K562 (cell line): ENCODE results near the gene TP53BP1. TPM values are rescaled to one million over a fixed set of nuclear protein-coding genes. Genes with fewer than 3 reads are reported as not detected.

ENCODE experiments used
- ATF4 ChIP-seq: fragments of 450-650 bp; formaldehyde crosslinking; IDR thresholded peaks from 2 replicates; pipeline ENCODE4 v1.4.0; 2022; ENCODE audit warnings: mild to moderate bottlenecking, moderate library complexity
- ELF2 ChIP-seq: fragments of 250-450 bp; sonication (Bioruptor Pico); IDR thresholded peaks from 2 replicates; pipeline ENCODE4 v1.5.0; 2021; ENCODE audit warnings: mild to moderate bottlenecking
- HDAC2 ChIP-seq: fragments of 450-650 bp; IDR thresholded peaks from 2 replicates; pipeline ENCODE4 v1.6.1; 2016; ENCODE audit warnings: mild to moderate bottlenecking
- KDM2B ChIP-seq: fragments of 250-450 bp; sonication (Bioruptor Pico); IDR thresholded peaks from 2 replicates; pipeline ENCODE4 v1.8.0; 2021; ENCODE audit warnings: mild to moderate bottlenecking, moderate library complexity
- MCM7 ChIP-seq, 2 experiments: fragments of 450-650 bp; IDR thresholded peaks; 2 replicates each; pipeline ENCODE4 v1.6.1; 2016 to 2018
- NCOA4 ChIP-seq: fragments of 450-650 bp; IDR thresholded peaks from 2 replicates; pipeline ENCODE4 v1.6.1; 2018; ENCODE audit warnings: mild to moderate bottlenecking; ENCODE audit not compliant: partially characterized antibody
- SAFB2 ChIP-seq: fragments of 200-400 bp; formaldehyde crosslinking; IDR thresholded peaks from 2 replicates; pipeline ENCODE4 v1.6.1; 2018; ENCODE audit warnings: borderline replicate concordance, low read length, low read depth, moderate library complexity; ENCODE audit not compliant: severe bottlenecking
- SIN3A ChIP-seq, 2 experiments: fragments of 150-350 bp in 1 of 2; IDR thresholded peaks; 2 replicates each; pipeline ENCODE4 v1.6.1; 2011 to 2016; ENCODE audit warnings: borderline replicate concordance in 2 of 2, low read depth in 2 of 2, low read length in 2 of 2, mild to moderate bottlenecking in 2 of 2, moderate library complexity in 2 of 2; ENCODE audit not compliant: control insufficient read depth in 1 of 2
- SRSF1 ChIP-seq: fragments of 200-400 bp; formaldehyde crosslinking; IDR thresholded peaks from 2 replicates; pipeline ENCODE4 v1.6.1; 2017; ENCODE audit warnings: mild to moderate bottlenecking, low read depth, low read length, moderate library complexity
- STAT5B ChIP-seq: fragments of 250-450 bp; sonication (Bioruptor Pico); IDR thresholded peaks from 2 replicates; pipeline ENCODE4 v1.8.0; 2021; ENCODE audit warnings: mild to moderate bottlenecking, inconsistent platforms
- TAL1 ChIP-seq: fragments of 450-650 bp; IDR thresholded peaks from 2 replicates; pipeline ENCODE4 v1.6.1; 2016; ENCODE audit warnings: mild to moderate bottlenecking
- ZFP1 ChIP-seq: fragments of 450-650 bp; formaldehyde crosslinking; IDR thresholded peaks from 2 replicates; pipeline ENCODE4 v1.4.0; 2020; ENCODE audit warnings: mild to moderate bottlenecking, mixed read lengths
- ZFP36 ChIP-seq: fragments of 150-350 bp; IDR thresholded peaks from 2 replicates; pipeline ENCODE4 v1.6.1; 2018; ENCODE audit warnings: low read length, low read depth; ENCODE audit not compliant: partially characterized antibody
- ZNF212 ChIP-seq: fragments of 450-650 bp; formaldehyde crosslinking; IDR thresholded peaks from 2 replicates; pipeline ENCODE4 v1.4.0; 2020; ENCODE audit warnings: mild to moderate bottlenecking
- ZNF696 ChIP-seq: fragments of 250-450 bp; sonication (Bioruptor Pico); conservative IDR thresholded peaks from 2 replicates; pipeline ENCODE4 v1.4.0; 2020; ENCODE audit warnings: mild to moderate bottlenecking, moderate library complexity
- polyA plus RNA-seq, 8 experiments: library from polyadenylated mRNA; depleted of rRNA in 4 of 8; stranded (reverse) in 5 of 8; unstranded in 3 of 8; fragments of >200 nt; fragmentation: Nextera tagmentation in 2 of 8; fragmentation: Illumina TruSeq in 1 of 8; extraction: Ambion mirVana in 2 of 8; extraction: Trizol in 1 of 8; gene quantifications; 2 replicates each; pipeline versions ENCODE4 v1.2.1 to v1.2.3, GENCODE V29; 2011 to 2014; ENCODE audit warnings: inconsistent platforms in 1 of 8, missing spikeins in 1 of 8
- total RNA-seq, 7 experiments: library from RNA; depleted of rRNA in 6 of 7; stranded (reverse); fragments of >200 nt in 6 of 7; fragmentation: Illumina TruSeq in 2 of 7; extraction: Trizol in 2 of 7; gene quantifications; 2 replicates each; pipeline versions ENCODE4 v1.2.1 to v1.2.3, GENCODE V29; 2011 to 2021; ENCODE audit warnings: low replicate concordance in 1 of 7
- TF ChIP-seq, protein P1 (sequence below): IDR thresholded peaks from 2 replicates; pipeline ENCODE4 v1.6.1; 2016; ENCODE audit warnings: missing genetic modification characterization, missing compliant biosample characterization
- TF ChIP-seq, protein P2 (sequence below), 2 experiments: IDR thresholded peaks in 1 of 2; conservative IDR thresholded peaks in 1 of 2; 2 replicates each; pipeline ENCODE4 v1.6.1; 2016; ENCODE audit warnings: low read depth in 2 of 2, mild to moderate bottlenecking in 1 of 2, missing compliant biosample characterization in 1 of 2, missing genetic modification characterization in 1 of 2, moderate library complexity in 1 of 2
- TF ChIP-seq, protein P3 (sequence below): sonication (generic); formaldehyde crosslinking; IDR thresholded peaks from 2 replicates; pipeline ENCODE4 v1.8.1; 2022; ENCODE audit warnings: missing genetic modification reagents
- TF ChIP-seq, protein P4 (sequence below): fragments of 450-650 bp; IDR thresholded peaks from 2 replicates; pipeline ENCODE4 v1.6.1; 2018; ENCODE audit warnings: mild to moderate bottlenecking, low read depth; ENCODE audit not compliant: partially characterized antibody

The TP53BP1 gene
- total and polyA plus RNA-seq, 9 of the 15 experiments (the other 6 are each of a cell fraction or from before 2014, with no cell fraction given) = 5.7 to 63.3 (median 30.9) TPM

DNA sequence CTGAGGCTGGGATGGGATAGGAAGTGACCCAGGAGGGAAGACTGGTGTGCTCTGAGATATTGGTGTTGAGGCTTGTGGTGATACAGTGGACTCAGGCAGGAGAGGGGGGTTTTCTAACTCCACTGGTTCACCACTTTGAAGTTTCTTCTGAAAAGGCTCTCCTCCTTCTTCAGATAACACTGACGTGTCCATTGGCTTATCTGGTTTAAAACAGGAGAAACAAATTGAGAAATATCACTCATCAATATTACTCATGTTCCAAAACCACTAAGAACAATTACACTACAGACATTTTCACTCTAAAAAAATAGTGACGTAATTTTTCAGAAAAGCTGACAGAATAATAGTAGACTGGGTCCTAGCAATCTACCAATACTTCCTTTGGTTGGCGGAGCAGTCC is 23.1 kb downstream of the TP53BP1 start (continued):
- TF ChIP-seq, protein P1, sequence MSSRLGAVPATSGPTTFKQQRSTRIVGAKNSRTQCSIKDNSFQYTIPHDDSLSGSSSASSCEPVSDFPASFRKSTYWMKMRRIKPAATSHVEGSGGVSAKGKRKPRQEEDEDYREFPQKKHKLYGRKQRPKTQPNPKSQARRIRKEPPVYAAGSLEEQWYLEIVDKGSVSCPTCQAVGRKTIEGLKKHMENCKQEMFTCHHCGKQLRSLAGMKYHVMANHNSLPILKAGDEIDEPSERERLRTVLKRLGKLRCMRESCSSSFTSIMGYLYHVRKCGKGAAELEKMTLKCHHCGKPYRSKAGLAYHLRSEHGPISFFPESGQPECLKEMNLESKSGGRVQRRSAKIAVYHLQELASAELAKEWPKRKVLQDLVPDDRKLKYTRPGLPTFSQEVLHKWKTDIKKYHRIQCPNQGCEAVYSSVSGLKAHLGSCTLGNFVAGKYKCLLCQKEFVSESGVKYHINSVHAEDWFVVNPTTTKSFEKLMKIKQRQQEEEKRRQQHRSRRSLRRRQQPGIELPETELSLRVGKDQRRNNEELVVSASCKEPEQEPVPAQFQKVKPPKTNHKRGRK = no peak
- TF ChIP-seq ZFP1 (CRISPR knock-in tag) = no peak
- no peak for TF ChIP-seq KDM2B
- TF ChIP-seq, protein P2, sequence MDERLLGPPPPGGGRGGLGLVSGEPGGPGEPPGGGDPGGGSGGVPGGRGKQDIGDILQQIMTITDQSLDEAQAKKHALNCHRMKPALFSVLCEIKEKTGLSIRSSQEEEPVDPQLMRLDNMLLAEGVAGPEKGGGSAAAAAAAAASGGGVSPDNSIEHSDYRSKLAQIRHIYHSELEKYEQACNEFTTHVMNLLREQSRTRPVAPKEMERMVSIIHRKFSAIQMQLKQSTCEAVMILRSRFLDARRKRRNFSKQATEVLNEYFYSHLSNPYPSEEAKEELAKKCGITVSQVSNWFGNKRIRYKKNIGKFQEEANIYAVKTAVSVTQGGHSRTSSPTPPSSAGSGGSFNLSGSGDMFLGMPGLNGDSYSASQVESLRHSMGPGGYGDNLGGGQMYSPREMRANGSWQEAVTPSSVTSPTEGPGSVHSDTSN (CRISPR knock-in tag; IDR thresholded peaks at IDR 0.05; ENCODE audit: low read depth) = no peak
- TF ChIP-seq, protein P2 (tag; conservative IDR thresholded peaks at IDR 0.05; ENCODE audit: low read depth) = no peak
- no peak for TF ChIP-seq STAT5B (CRISPR knock-in tag)
- no peak for TF ChIP-seq ATF4 (CRISPR knock-in tag)
- TF ChIP-seq ZFP36 = no peak
- no peak for TF ChIP-seq ZNF696
- TF ChIP-seq HDAC2 = no peak
- TF ChIP-seq, protein P3, sequence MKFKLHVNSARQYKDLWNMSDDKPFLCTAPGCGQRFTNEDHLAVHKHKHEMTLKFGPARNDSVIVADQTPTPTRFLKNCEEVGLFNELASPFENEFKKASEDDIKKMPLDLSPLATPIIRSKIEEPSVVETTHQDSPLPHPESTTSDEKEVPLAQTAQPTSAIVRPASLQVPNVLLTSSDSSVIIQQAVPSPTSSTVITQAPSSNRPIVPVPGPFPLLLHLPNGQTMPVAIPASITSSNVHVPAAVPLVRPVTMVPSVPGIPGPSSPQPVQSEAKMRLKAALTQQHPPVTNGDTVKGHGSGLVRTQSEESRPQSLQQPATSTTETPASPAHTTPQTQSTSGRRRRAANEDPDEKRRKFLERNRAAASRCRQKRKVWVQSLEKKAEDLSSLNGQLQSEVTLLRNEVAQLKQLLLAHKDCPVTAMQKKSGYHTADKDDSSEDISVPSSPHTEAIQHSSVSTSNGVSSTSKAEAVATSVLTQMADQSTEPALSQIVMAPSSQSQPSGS (CRISPR knock-in tag) = no peak
- TF ChIP-seq SAFB2 = no peak
- TF ChIP-seq ZNF212 (CRISPR knock-in tag) = no peak
- TF ChIP-seq TAL1 = peak; percentile 54
- TF ChIP-seq, protein P4, sequence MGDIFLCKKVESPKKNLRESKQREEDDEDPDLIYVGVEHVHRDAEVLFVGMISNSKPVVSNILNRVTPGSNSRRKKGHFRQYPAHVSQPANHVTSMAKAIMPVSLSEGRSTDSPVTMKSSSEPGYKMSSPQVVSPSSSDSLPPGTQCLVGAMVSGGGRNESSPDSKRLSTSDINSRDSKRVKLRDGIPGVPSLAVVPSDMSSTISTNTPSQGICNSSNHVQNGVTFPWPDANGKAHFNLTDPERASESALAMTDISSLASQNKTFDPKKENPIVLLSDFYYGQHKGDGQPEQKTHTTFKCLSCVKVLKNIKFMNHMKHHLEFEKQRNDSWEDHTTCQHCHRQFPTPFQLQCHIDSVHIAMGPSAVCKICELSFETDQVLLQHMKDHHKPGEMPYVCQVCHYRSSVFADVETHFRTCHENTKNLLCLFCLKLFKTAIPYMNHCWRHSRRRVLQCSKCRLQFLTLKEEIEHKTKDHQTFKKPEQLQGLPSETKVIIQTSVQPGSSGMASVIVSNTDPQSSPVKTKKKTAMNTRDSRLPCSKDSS = no peak
- TF ChIP-seq MCM7 (IDR thresholded peaks at IDR 0.05) = no peak
- TF ChIP-seq ELF2 (CRISPR knock-in tag) = no peak
- TF ChIP-seq SRSF1 = no peak
- no peak for TF ChIP-seq SIN3A (IDR thresholded peaks at IDR 0.05; ENCODE audit: borderline replicate concordance in 2 of 2, control insufficient read depth in 1 of 2, low read depth in 2 of 2, low read length in 2 of 2)
- no peak for TF ChIP-seq NCOA4
